GM21717 (cell line): Measurements from ENCODE around the gene PIGM.

Experiments
- ATAC-seq: cut with Tn5 transposase; IDR thresholded peaks from one replicate; pipeline ENCODE4 v1.9.1; 2021; ENCODE audit warnings: mild to moderate bottlenecking, moderate library complexity; ENCODE audit not compliant: unreplicated experiment

Gene PIGM

DNA sequence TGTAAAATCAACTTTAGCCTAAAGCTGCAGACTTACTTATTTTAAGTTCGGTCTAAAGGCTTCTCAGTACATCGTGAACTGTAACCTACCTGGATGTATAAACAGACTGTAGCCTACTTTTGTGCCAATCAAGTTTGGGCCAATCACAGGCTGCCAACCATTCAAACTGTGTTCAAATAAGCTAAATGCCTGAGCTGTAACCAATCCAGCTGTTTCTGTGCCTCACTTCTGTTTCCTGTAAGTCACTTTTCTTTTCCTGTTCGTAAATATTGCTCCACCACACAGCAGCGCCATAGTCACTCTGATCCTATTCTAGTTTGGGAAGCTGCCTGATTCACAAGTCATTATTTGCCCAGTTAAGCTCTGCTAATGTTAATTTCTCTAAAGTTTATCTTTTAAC is 40.3 kb downstream of the PIGM start:
- no peak for ATAC-seq

DNA sequence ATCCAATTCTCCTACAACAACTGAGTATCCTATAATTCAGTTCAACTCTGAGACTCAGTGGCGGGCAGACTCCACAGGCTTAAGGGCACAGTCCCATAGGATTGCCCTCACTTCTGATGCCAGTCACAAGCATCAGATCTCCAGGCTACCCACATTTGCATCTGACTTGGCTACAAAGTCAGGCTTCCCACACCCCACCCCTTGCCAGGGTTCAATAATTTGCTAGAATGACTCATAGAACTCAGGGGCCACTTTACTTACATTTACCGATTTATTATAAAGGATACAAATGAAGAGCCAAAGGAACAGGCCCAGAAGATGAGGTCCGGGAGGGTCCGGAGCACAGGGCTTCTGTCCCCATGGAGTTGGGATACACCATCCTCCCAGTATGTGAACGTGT is 41.8 kb downstream of the PIGM start:
- no peak for ATAC-seq

DNA sequence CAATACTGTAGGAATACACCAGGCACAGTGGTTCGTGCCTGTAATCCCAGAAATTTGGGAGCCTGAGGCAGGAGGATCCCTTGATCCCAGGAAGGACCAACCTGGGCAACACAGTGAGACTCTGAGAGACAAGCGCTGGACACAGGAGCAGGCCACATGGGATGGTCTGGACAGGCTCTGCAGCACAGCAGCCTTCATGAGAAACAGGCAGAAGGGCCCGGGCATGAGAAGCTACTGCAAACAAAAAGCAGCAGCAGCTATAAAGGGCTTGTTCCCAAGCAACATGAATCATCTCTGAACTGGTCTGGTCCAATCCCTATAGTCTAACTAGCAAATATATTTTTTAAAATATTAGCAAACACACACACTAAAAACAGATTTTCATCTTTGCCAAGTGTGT is 42.2 kb downstream of the PIGM start:
- ATAC-seq, result no peak

DNA sequence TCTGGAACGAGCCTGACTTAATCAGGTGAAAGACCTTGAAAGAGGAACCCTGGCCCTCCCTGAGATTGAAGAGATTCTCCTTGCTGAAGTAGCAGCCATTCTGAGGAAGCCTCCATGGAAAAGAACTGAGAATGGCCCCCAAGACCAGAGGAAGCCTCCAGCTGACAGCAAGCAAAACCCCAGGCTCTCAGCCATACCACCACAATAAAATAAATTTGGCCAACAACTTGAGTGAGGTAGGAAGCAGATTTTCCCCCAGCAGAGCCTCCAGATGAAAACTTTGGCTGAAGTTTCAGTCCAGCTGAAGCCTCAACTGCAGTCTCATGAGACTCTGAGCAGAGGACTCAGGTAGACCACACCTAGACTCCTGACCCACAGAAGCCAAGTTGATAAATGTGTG is 43.8 kb downstream of the PIGM start:
- ATAC-seq, result no peak

DNA sequence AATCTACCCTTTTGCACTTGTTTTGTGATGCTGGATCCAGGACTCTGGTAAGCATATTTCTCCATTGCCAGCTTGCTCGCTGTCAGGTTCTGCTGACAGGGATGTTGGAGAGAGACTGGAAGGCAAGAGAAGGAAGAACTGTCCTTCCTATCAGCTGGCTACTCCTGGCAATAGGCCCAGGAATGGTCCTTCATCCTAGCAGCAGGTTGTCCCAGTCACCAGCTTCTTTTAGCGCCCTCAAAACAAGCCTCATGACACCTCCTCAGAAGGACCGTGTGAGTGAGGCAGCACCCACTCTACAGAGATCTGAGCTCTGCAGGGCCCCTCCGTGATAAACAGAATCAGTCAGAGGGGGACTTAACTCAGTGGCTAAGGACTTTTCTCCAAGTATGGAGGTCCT is 44.6 kb downstream of the PIGM start:
- no peak for ATAC-seq

DNA sequence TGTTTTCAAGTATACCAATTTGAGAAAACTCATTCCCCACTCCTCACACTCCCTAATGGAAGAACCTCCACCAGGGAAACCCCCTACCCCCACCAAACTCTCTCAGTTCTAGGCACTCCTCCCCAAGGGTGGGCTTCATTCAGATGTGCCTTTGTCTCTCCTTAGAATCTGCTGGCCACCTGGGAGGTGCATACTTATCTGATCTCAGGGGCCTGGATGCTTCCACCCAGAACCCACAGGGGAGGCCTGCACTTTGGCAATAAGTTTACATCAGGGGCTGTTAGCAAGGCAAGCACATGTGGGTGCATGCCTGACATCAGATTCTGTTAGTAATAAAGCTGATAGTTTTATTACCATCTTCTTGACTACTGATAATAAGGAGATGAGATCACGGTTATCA is 45.3 kb downstream of the PIGM start:
- ATAC-seq, result no peak

DNA sequence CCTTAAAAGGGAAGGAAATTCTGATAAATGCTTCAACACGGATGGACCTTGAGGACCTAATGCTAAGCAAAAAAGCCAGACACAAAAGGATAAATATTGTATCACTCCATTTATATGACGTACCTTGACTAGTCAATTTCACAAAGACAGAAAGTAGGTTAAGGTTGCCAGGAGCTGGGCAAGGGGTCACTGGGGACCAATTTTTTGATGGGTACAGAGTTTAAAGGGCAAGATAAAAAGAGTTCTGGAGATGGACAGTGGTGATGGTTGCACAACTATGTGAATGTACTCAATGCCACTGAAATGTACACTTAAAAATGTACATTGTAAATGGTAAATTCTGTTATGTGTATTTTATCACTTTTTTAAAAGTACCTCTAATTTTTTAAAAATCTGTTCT is 45.7 kb downstream of the PIGM start:
- ATAC-seq, result no peak

DNA sequence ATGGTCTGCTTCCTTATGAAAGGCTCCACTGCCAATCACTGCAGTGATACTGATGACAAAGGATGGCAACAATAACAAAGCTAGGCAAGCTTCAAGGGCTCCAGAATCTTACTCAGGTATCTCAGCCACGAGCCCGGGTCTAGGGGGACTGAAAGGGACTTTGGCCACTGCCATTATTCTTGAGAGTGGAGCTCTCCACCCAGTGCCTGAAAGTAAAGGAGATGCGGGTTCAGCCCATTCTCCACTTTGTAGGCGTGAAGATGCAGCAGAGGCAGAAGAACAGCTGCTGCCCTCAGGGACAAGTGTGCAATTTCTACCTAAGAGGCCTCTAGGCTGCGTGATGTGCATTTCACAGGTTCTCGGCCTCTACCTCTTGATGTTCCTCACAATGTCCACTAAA is 46.3 kb downstream of the PIGM start:
- ATAC-seq, result no peak

DNA sequence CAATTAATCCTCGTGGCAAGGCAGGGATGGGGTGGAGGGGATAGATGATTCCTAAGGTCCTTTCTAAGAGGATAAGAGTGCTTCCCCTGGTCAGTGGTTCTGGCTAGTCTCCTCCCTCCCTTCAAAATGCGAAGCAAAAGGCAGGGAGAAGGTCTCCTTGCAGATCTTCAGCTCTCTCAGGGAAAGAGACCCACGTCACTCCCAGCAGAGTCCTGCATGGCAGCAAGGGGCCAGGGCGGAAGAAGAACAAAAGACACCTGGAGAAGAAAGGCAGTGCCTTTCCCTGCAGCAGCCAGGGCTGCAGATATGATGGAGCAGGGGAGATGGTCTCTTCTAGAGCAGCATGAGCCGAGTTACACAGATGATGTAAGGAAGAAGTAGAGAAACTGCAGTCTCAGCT is 48.1 kb downstream of the PIGM start:
- ATAC-seq, result no peak

DNA sequence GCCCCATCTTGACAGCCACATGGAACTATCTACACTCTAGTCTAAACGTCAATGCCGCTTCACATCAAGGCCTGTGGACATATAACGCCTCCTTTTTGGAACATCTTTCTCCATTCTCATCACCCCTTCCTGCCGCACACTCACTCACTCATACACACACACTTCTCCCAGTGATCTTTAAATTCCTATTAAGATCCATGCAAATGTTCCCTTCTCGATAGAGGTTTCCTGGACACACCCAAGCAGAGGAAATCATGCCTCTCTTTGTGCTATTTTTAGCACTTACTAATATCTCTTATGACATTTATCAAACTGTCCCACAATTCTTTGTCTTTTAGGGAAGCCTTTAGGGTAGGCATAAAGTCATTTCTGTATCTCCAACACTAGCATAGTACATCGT is 49.5 kb downstream of the PIGM start:
- no peak for ATAC-seq

DNA sequence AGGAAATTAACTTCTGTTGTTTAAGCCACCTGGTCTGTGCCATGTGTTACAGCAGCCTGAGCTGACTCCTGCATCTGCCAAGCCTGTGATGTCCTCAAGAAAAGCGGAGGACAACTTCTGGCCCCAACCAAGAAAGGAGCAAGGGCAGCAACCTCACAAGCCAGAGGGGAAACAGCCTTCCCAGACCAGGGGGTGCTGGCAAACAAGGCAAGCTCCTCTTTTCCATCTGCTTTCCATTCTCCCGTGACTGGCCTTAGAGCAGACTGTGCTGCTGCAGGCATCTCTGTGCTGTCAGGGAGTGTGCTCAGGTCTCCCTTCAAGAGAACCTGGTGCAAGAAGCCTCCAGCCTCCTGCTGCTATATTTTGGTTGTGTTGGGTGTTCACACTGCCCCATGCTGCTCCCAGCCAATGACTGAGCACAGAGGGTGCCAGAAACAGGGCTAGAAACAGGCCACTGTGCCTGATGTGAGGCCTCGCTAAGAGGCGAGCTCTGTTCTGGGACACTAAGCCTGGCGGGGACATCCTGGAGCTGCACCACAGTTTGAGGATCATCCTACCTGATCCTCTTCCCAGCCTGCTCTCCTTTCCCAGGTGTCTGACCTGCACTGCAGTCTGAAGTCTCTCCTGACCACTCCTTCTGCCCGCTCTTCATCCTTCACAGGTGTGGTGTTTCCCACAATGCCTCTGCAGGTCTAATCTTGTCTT is 50.3 kb downstream of the PIGM start:
- no peak for ATAC-seq

DNA sequence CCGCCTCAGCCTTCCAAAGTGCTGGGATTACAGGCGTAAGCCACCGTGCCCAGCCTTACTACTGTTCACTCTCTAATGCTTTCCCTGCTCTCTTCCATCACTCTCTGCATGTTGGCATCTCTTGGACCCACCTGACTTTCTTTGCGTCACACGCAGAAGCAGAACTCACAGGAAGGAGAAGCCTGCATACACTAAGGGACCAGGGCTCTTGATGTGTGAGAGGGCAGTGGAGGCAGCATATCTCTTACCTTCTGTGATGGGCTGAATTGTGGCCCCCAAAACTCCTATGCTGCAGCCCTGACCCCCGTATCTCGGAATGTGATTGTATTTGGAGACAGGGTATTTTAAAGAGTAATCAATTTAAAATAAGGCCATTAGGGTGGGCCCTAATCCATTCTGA is 51.0 kb downstream of the PIGM start:
- ATAC-seq, result no peak

DNA sequence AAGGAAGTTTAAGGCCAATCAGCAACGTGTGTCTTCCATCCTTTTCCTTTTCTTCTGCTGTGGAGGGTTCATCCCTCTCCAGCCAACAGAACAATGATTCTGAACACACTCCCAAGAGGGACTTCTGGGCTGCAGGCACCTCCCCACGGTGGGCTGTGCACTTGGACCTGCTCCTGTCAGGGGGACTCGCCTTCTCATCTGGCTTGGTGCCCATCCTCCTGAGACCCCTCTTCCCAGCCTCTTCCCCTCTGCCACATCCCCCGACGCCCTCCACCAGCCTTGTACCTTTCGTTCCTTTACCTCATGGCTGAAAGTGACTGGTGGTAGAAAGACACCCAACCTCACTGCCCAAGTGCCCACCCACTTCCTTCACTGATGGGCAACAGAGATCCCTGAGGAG is 51.7 kb downstream of the PIGM start:
- no peak for ATAC-seq

DNA sequence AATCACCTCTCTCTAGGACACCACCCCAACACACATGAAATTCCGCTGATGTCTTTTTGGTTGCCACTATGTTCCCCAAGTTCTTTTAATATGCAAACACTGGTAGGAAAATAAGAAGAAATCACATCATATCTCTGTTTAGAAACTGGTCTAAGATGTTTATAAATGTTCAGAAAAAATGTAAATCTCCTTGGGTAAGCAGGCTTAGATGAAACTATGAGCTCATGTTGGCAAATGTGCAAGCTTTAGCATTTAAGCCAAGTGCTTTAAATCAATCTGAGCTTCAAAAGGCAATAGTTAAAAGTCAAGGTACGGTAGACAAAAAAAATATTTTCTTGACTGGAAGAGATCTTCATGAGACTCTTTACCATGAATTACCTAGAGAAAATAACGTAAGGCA is 52.5 kb downstream of the PIGM start:
- ATAC-seq, result no peak

DNA sequence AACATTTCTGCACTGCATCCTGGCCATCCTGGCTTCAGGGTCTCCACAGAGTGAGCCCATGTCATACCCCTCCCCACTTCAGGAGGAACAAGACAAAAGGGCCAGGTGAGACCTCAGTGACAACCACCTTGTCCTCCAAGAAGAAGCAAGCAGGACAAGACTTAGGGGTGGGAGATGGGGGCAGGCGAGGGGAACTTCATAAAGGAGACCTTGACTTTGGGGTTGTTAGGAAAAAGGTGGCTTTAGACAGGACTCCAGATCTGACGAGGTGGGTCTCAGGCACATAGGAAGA is 53.7 kb downstream of the PIGM start:
- no peak for ATAC-seq

DNA sequence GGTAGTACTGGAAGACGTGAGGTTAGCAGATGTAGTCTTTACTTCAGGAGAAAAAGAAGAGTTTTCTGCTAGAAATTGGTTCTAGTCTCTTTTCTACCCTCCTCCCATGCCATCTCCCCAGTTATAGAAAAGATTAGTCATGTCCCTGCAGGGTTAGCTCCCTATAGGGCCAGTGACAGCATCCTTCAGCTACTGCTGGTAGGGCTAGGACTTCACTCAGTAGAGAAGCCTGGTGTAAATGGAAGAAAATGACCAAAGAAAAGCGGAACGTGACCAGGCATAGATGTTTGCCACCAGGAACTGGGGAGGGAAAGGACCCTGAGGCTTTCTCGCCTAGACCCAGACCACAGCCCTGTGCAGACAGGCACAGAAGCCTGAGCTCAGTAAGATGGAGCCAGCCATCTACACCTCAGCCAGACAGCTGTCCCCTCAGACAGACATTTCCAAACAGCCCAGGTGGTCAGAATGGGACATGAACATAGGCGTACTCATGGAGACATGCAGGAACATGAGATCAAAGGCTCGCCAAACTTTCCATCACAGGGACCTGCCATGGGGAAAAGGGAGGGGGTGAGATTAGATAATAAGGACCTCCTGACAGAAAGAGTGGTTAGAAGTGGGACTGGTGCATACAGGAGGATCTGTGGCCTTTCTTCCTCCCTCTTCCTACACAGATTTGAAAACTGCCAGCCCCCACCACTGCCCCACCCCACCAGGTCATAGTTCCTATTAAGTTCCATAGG is 54.3 kb downstream of the PIGM start:
- no peak for ATAC-seq
